Hematopoietic multipotent progenitor cell treated with erythropoietin and hydrocortisone succinate and interleukin-3 and kit ligand, for 15 days (in vitro differentiated cells): ENCODE measurements around the gene C9orf72.
A peak's percentile ranks its signal among the peaks of the same experiment; 100 is the strongest.

ENCODE experiments used
- DNase-seq: peaks from one replicate; pipeline ENCODE4 v3.0.0-alpha.2; 2015; ENCODE audit warnings: low spot score

Gene C9orf72

GRCh38 chr9:27538647-27539046 lies 34.6 kb downstream of the C9orf72 start:
- DNase-seq = no peak

- no peak for DNase-seq
Observed at GRCh38 chr9:27537756-27538155, 35.5 kb downstream of the C9orf72 start.

- DNase-seq = no peak
Observed at GRCh38 chr9:27537027-27537435, 36.2 kb downstream of the C9orf72 start.

GRCh38 chr9:27536168-27536567 lies 37.1 kb downstream of the C9orf72 start:
- no peak for DNase-seq

GRCh38 chr9:27535701-27536118 lies 37.6 kb downstream of the C9orf72 start:
- no peak for DNase-seq

GRCh38 chr9:27534658-27535209 lies 38.5 kb downstream of the C9orf72 start:
- DNase-seq = no peak

- DNase-seq = no peak
Observed at GRCh38 chr9:27534131-27534530, 39.1 kb downstream of the C9orf72 start.

GRCh38 chr9:27533311-27533710 lies 40.0 kb downstream of the C9orf72 start:
- no peak for DNase-seq

GRCh38 chr9:27532046-27532445 lies 41.2 kb downstream of the C9orf72 start:
- no peak for DNase-seq

GRCh38 chr9:27530915-27531755 lies 42.1 kb downstream of the C9orf72 start:
- DNase-seq = no peak

- peak; percentile 70 for DNase-seq
Observed at GRCh38 chr9:27529316-27530278, 43.7 kb downstream of the C9orf72 start, which contains the start of gene MOB3B. Gene MOB3B, minus strand, starts transcription at chr9:27529814. Its CDS starts 74,264 bp downstream, at chr9:27455550.

- peak; percentile 4 for DNase-seq
Observed at GRCh38 chr9:27528886-27529315, 44.4 kb downstream of the C9orf72 start.

GRCh38 chr9:27528076-27528885 lies 45.0 kb downstream of the C9orf72 start:
- DNase-seq = peak; percentile 23

GRCh38 chr9:27527702-27528075 lies 45.6 kb downstream of the C9orf72 start:
- DNase-seq = no peak

- DNase-seq = no peak
Observed at GRCh38 chr9:27524236-27524635, 49.0 kb downstream of the C9orf72 start, which contains the start of gene IFNK. Gene IFNK, plus strand, starts transcription at chr9:27524290. Its CDS starts 47 bp downstream, at chr9:27524337.

GRCh38 chr9:27523141-27523540 lies 50.1 kb downstream of the C9orf72 start:
- no peak for DNase-seq

GRCh38 chr9:27520986-27521385 lies 52.3 kb downstream of the C9orf72 start:
- no peak for DNase-seq

GRCh38 chr9:27519466-27520465 lies 53.5 kb downstream of the C9orf72 start:
- no peak for DNase-seq

- no peak for DNase-seq
Observed at GRCh38 chr9:27518809-27519208, 54.5 kb downstream of the C9orf72 start.

GRCh38 chr9:27518006-27518405 lies 55.3 kb downstream of the C9orf72 start:
- DNase-seq = no peak
